Neural progenitor cell (in vitro differentiated cells): ENCODE results near the gene PTPRN2. TPM values are rescaled to one million over a fixed set of nuclear protein-coding genes. Genes with fewer than 3 reads are reported as not detected.

Experiments
- DNase-seq: peaks from one replicate; pipeline ENCODE4 v3.0.0-alpha.2; 2016; ENCODE audit warnings: low spot score
- H2AFZ ChIP-seq: fragments of 200-600 bp; sonication (generic); replicated peaks from 2 replicates; pipeline ENCODE4 v1.6.1; 2016; ENCODE audit warnings: antibody characterized with exemption
- H3F3A ChIP-seq: fragments of 200-600 bp; sonication (generic); 2 replicates; pipeline ENCODE4 v1.6.1; 2016; ENCODE audit warnings: antibody characterized with exemption, low read depth
- H3K27ac ChIP-seq: fragments of 200-600 bp; sonication (generic); 2 replicates; pipeline ENCODE4 v1.5.1; 2016; ENCODE audit warnings: mild to moderate bottlenecking
- H3K27me3 ChIP-seq: fragments of 200-600 bp; sonication (generic); 2 replicates; pipeline ENCODE4 v1.6.1; 2016; ENCODE audit warnings: mild to moderate bottlenecking, moderate library complexity
- H3K36me3 ChIP-seq: fragments of 200-600 bp; sonication (generic); 2 replicates; pipeline ENCODE4 v1.5.1; 2016
- H3K4me1 ChIP-seq: fragments of 200-600 bp; sonication (generic); 2 replicates; pipeline ENCODE4 v1.6.1; 2016; ENCODE audit warnings: mixed run types
- H3K4me2 ChIP-seq: fragments of 200-600 bp; sonication (generic); 2 replicates; pipeline ENCODE4 v1.6.1; 2016
- H3K4me3 ChIP-seq: fragments of 200-600 bp; sonication (generic); 2 replicates; pipeline ENCODE4 v1.5.1; 2016
- H3K79me2 ChIP-seq: fragments of 200-600 bp; sonication (generic); 2 replicates; pipeline ENCODE4 v1.6.1; 2016; ENCODE audit warnings: low read depth
- H3K9ac ChIP-seq: fragments of 200-600 bp; sonication (generic); 2 replicates; pipeline ENCODE4 v1.6.1; 2016
- H3K9me3 ChIP-seq: fragments of 200-600 bp; sonication (generic); 2 replicates; pipeline ENCODE4 v1.5.1; 2016; ENCODE audit warnings: low read depth
- H4K20me1 ChIP-seq: fragments of 200-600 bp; sonication (generic); 2 replicates; pipeline ENCODE4 v1.6.1; 2016; ENCODE audit warnings: low read depth
- H3K27ac Mint-ChIP-seq: 3 replicates; pipeline ENCODE4 v1.8.0; 2021; ENCODE audit warnings: mixed read lengths
- H3K27me3 Mint-ChIP-seq: 2 replicates; pipeline ENCODE4 v1.8.0; 2022; ENCODE audit warnings: low read depth, mild to moderate bottlenecking, inconsistent platforms, moderate library complexity, mixed read lengths; ENCODE audit not compliant: insufficient read depth
- H3K36me3 Mint-ChIP-seq: 3 replicates; pipeline ENCODE4 v1.8.0; 2021; ENCODE audit warnings: mixed read lengths
- H3K4me1 Mint-ChIP-seq: 3 replicates; pipeline ENCODE4 v1.8.0; 2021; ENCODE audit warnings: mixed read lengths
- H3K4me3 Mint-ChIP-seq: 3 replicates; pipeline ENCODE4 v1.8.0; 2021; ENCODE audit warnings: mild to moderate bottlenecking, moderate library complexity, mixed read lengths
- H3K9me3 Mint-ChIP-seq: 3 replicates; pipeline ENCODE4 v1.8.0; 2020; ENCODE audit warnings: mixed read lengths
- CTCF ChIP-seq: fragments of 200-600 bp; sonication (generic); IDR thresholded peaks from 2 replicates; pipeline ENCODE4 v1.5.1; 2017; ENCODE audit warnings: antibody characterized with exemption, mild to moderate bottlenecking
- EZH2 ChIP-seq: fragments of 200-600 bp; sonication (generic); IDR thresholded peaks from 2 replicates; pipeline ENCODE4 v1.6.1; 2017; ENCODE audit warnings: antibody characterized with exemption, mild to moderate bottlenecking, moderate library complexity
- EZH2phosphoT487 ChIP-seq: fragments of 200-600 bp; sonication (generic); IDR thresholded peaks from 2 replicates; pipeline ENCODE4 v1.6.1; 2017; ENCODE audit warnings: antibody characterized with exemption
- total RNA-seq: library from RNA; depleted of rRNA; stranded (reverse); fragments of >200 nt; gene quantifications from 2 replicates; pipeline ENCODE4 v1.2.3, GENCODE V29; 2015; ENCODE audit warnings: low replicate concordance

The PTPRN2 gene
- total RNA-seq, 1 donor from 2014 or later, result 3.0 TPM

- Histone ChIP-seq H4K20me1 (no peaks in the 10 kb centered on the region), H3K79me2 (no peaks in the 10 kb centered on the region), H3K9me3 (no peaks in the 10 kb centered on the region), H3F3A (no peaks in the 10 kb centered on the region), H3K9ac (no peak overlapping the region), H3K36me3 (no peaks in the 10 kb centered on the region), H3K4me2 (no peak overlapping the region), H2AFZ (no peak overlapping the region), H3K27ac (no peak overlapping the region), H3K4me1 (no peaks in the 10 kb centered on the region), H3K4me3 (no peak overlapping the region), H3K27me3 (peaks cover 7% of the 10 kb centered on the region)
- TF ChIP-seq CTCF, result no peak
- no peak for TF ChIP-seq EZH2phosphoT487
- TF ChIP-seq EZH2, result no peak
- no peak for DNase-seq
- peaks cover 9% of the 10 kb centered on the region for H3K27me3 Mint-ChIP-seq
- H3K4me3 Mint-ChIP-seq, result no peak overlapping the region
- peak overlapping the region; percentile 94 for H3K27ac Mint-ChIP-seq
- H3K36me3 Mint-ChIP-seq, result peaks cover 2% of the 10 kb centered on the region
- H3K9me3 Mint-ChIP-seq, result peaks cover 14% of the 10 kb centered on the region
- H3K4me1 Mint-ChIP-seq, result peaks cover 61% of the 10 kb centered on the region
These were observed 1069.7 kb downstream of the PTPRN2 start for GRCh38 chr7:157517782-157518513.

GRCh38 chr7:157516911-157517781 is 1070.5 kb downstream of the PTPRN2 start:
- peaks cover 54% of the 10 kb centered on the region for H3K4me1 Mint-ChIP-seq
- no peak overlapping the region for H2AFZ ChIP-seq
- no peaks in the 10 kb centered on the region for H3F3A ChIP-seq
- H3K36me3 ChIP-seq, result no peaks in the 10 kb centered on the region
- DNase-seq, result no peak
- H3K4me2 ChIP-seq, result no peak overlapping the region
- H3K4me1 ChIP-seq, result no peaks in the 10 kb centered on the region
- peaks cover 14% of the 10 kb centered on the region for H3K9me3 Mint-ChIP-seq
- H4K20me1 ChIP-seq, result no peaks in the 10 kb centered on the region
- no peak overlapping the region for H3K4me3 ChIP-seq
- H3K79me2 ChIP-seq, result no peaks in the 10 kb centered on the region
- peaks cover 7% of the 10 kb centered on the region for H3K27me3 ChIP-seq
- H3K9ac ChIP-seq, result no peak overlapping the region
- H3K4me3 Mint-ChIP-seq, result no peak overlapping the region
- no peak for TF ChIP-seq CTCF
- no peak for TF ChIP-seq EZH2
- TF ChIP-seq EZH2phosphoT487, result no peak
- no peak overlapping the region for H3K27ac ChIP-seq
- H3K27ac Mint-ChIP-seq, result peak overlapping the region; percentile 72
- peaks cover 9% of the 10 kb centered on the region for H3K27me3 Mint-ChIP-seq
- no peaks in the 10 kb centered on the region for H3K9me3 ChIP-seq
- H3K36me3 Mint-ChIP-seq, result peaks cover 2% of the 10 kb centered on the region

- H4K20me1 ChIP-seq, result no peaks in the 10 kb centered on the region
- no peaks in the 10 kb centered on the region for H3K4me1 ChIP-seq
- no peak overlapping the region for H3K4me2 ChIP-seq
- Mint-ChIP-seq H3K4me3 (no peak overlapping the region), H3K27ac (peak overlapping the region; percentile 72), H3K36me3 (peaks cover 2% of the 10 kb centered on the region), H3K9me3 (peaks cover 17% of the 10 kb centered on the region), H3K4me1 (peaks cover 48% of the 10 kb centered on the region), H3K27me3 (peaks cover 9% of the 10 kb centered on the region)
- H3K9me3 ChIP-seq, result no peaks in the 10 kb centered on the region
- peaks cover 7% of the 10 kb centered on the region for H3K27me3 ChIP-seq
- H3K4me3 ChIP-seq, result no peak overlapping the region
- DNase-seq, result no peak
- no peaks in the 10 kb centered on the region for H3K36me3 ChIP-seq
- H3K79me2 ChIP-seq, result no peaks in the 10 kb centered on the region
- H3K9ac ChIP-seq, result no peak overlapping the region
- TF ChIP-seq EZH2phosphoT487 (no peak), CTCF (no peak), EZH2 (no peak)
- H2AFZ ChIP-seq, result no peak overlapping the region
- no peaks in the 10 kb centered on the region for H3F3A ChIP-seq
- no peak overlapping the region for H3K27ac ChIP-seq
These were observed 1071.3 kb downstream of the PTPRN2 start for GRCh38 chr7:157516311-157516710.
